Measurements from ENCODE around the gene SEMA4A. TPM values are rescaled to one million over a fixed set of nuclear protein-coding genes. Genes with fewer than 3 reads are reported as not detected.

The SEMA4A gene
- total RNA-seq, 3 donors from 2014 or later (not counting 1 experiment from before 2014, with no cell fraction given): 2.6 to 13.0 (median 7.0) TPM

DNA sequence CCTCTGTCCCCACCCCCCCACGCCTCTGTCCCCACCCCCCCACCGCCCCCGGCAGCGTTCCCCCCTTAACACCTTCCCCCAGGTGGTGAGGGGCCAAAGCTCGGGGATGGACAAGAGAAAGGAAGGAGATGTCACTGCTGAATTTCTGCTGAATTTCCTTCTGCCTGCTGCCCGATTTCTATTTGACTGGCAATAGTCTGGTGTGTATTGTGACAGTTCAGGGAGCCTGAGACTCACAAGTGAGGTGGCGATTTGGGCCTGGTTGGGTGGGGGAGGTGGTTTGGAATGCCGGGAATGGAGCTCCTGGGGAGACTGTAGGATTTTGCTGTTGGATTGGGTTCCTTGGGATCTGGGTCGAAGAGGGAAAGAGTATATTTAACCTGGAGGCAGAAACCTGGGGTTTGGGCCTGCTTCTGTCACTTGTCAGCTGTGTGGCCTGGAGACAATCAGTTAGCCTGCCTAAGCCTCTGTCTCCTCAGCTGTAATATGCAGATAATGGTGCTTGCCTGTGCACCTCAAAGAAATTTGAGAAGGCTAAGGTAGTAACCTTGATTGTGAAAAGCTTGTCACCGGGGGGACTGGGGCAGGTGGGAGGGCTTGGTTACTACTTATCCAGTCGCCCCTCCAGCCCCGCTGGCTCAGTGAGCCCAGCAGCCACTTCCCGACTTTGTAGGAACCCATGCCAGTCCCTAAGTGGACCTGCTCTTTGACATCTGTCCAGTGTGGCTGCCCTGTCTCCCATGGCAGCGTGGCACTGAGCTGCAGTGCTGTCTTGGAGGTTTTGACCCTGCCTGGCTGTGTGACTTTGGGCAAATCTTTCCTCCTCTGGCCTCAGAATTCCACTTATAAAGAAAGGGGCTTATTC is 46.5 kb upstream of the SEMA4A start:
- Histone ChIP-seq H3K27ac (ENCODE audit: low read length) (peak overlapping the region; percentile 94), H3K9me3 (ENCODE audit: control insufficient read depth, insufficient read depth, low read length) (no peaks in the 10 kb centered on the region), H3K36me3 (ENCODE audit: control insufficient read depth, insufficient read depth, low read length) (no peaks in the 10 kb centered on the region), H3K4me3 (ENCODE audit: low read length) (no peak overlapping the region), H3K27me3 (ENCODE audit: control insufficient read depth, insufficient read depth, low read length) (peaks cover 4% of the 10 kb centered on the region), H3K4me1 (ENCODE audit: control insufficient read depth, insufficient read depth, low read length) (peaks cover 40% of the 10 kb centered on the region)
- TF ChIP-seq, protein P1, sequence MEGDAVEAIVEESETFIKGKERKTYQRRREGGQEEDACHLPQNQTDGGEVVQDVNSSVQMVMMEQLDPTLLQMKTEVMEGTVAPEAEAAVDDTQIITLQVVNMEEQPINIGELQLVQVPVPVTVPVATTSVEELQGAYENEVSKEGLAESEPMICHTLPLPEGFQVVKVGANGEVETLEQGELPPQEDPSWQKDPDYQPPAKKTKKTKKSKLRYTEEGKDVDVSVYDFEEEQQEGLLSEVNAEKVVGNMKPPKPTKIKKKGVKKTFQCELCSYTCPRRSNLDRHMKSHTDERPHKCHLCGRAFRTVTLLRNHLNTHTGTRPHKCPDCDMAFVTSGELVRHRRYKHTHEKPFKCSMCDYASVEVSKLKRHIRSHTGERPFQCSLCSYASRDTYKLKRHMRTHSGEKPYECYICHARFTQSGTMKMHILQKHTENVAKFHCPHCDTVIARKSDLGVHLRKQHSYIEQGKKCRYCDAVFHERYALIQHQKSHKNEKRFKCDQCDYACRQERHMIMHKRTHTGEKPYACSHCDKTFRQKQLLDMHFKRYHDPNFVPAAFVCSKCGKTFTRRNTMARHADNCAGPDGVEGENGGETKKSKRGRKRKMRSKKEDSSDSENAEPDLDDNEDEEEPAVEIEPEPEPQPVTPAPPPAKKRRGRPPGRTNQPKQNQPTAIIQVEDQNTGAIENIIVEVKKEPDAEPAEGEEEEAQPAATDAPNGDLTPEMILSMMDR (IDR thresholded peaks at IDR 0.05): no peak
- H3K27me3 Mint-ChIP-seq (ENCODE audit: low read depth in 2 of 2): peaks cover 0 to 7% of the 10 kb centered on the region in 2 donors
- intact Hi-C loops (cut with micrococcal nuclease): loop anchor here (1.0 to 2.0 kb wide), 3 partner anchors 7 to 20 kb away; partner anchors contain the start of gene LMNA
- peak overlapping the region; percentile 96 to 99 for H3K27ac Mint-ChIP-seq
- ATAC-seq (peak in 1 of 3 donors; percentile 18), DNase-seq (no peak)
- no peaks in the 10 kb centered on the region for H3K36me3 Mint-ChIP-seq
- H3K4me3 Mint-ChIP-seq: peak overlapping the region; percentile 74
- no peaks in the 10 kb centered on the region for H3K9me3 Mint-ChIP-seq
- peaks cover 11 to 43% of the 10 kb centered on the region in 2 donors for H3K4me1 Mint-ChIP-seq
- 76% methylated on average over 10 of the region's 14 CpGs for WGBS (ENCODE audit: insufficient coverage)

DNA sequence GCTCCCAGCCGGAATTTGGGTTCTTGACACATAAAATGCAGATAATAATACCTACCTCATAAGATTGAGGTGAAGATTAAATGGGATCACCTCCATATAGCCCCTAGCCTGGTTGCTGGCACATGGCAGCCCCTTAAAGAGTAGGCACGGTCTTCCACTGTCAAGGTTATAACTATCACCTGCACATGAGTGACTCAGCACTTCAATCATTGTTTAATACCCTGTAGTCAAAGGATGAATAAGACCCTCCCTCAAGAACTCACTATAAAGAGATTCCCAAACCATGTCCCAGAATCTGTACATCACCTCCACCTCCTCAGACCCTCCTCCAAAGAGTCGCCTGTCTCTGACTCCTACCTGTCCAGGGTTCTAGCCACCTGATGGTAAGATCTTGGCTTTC is 45.3 kb upstream of the SEMA4A start:
- TF ChIP-seq, protein P1 (IDR thresholded peaks at IDR 0.05): no peak
- peaks cover 40% of the 10 kb centered on the region for H3K4me1 ChIP-seq (ENCODE audit: control insufficient read depth, insufficient read depth, low read length)
- H3K4me3 ChIP-seq (ENCODE audit: low read length): no peak overlapping the region
- no peak for DNase-seq
- peaks cover 8% of the 10 kb centered on the region for H3K27me3 ChIP-seq (ENCODE audit: control insufficient read depth, insufficient read depth, low read length)
- ATAC-seq: no peak
- peak overlapping the region; percentile 96 to 99 for H3K27ac Mint-ChIP-seq
- H3K9me3 ChIP-seq (ENCODE audit: control insufficient read depth, insufficient read depth, low read length): no peaks in the 10 kb centered on the region
- intact Hi-C loops (cut with micrococcal nuclease): no loop called here
- no peaks in the 10 kb centered on the region for H3K36me3 ChIP-seq (ENCODE audit: control insufficient read depth, insufficient read depth, low read length)
- no peak overlapping the region for H3K27ac ChIP-seq (ENCODE audit: low read length)
- H3K9me3 Mint-ChIP-seq: no peaks in the 10 kb centered on the region
- H3K4me3 Mint-ChIP-seq: no peak overlapping the region
- H3K27me3 Mint-ChIP-seq (ENCODE audit: low read depth in 2 of 2): peaks cover 0 to 9% of the 10 kb centered on the region in 2 donors
- no peaks in the 10 kb centered on the region for H3K36me3 Mint-ChIP-seq
- H3K4me1 Mint-ChIP-seq: peaks cover 11 to 40% of the 10 kb centered on the region in 2 donors
- WGBS (ENCODE audit: insufficient coverage): 94% methylated on average over 3 of the region's 3 CpGs

DNA sequence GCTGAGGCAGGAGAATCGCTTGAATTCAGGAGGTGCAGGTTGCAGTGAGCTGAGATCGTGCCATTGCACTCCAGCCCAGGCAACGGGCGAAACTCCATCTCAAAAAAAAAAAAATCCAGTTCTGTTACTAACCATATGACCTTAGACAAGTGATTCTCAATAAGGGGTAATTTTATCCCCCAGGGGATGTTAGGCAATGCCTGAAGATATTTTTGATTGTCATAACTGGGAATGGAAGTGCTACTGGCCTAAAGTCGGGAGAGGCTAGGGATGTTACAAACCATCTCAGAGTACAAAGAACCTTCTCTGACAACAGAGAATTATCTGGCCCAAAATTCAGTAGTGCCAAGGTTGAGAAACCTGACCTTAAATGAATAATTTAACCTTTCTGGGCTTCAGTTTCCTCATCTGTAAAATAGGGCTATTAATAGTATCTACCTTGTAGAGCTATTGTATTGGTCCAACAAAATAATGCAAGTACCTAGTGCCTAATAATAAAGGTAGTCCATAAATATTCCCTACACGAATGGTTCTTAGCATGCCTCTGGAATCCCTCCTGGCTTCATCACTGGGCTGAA is 44.6 kb upstream of the SEMA4A start:
- Histone ChIP-seq H3K36me3 (ENCODE audit: control insufficient read depth, insufficient read depth, low read length) (no peaks in the 10 kb centered on the region), H3K27me3 (ENCODE audit: control insufficient read depth, insufficient read depth, low read length) (peaks cover 12% of the 10 kb centered on the region), H3K4me3 (ENCODE audit: low read length) (no peak overlapping the region), H3K9me3 (ENCODE audit: control insufficient read depth, insufficient read depth, low read length) (no peaks in the 10 kb centered on the region), H3K27ac (ENCODE audit: low read length) (no peak overlapping the region), H3K4me1 (ENCODE audit: control insufficient read depth, insufficient read depth, low read length) (peaks cover 34% of the 10 kb centered on the region)
- Mint-ChIP-seq H3K36me3 (no peaks in the 10 kb centered on the region), H3K4me3 (no peak overlapping the region), H3K9me3 (no peaks in the 10 kb centered on the region), H3K4me1 (peaks cover 13 to 36% of the 10 kb centered on the region in 2 donors), H3K27ac (peak overlapping the region; percentile 96 to 99), H3K27me3 (ENCODE audit: low read depth in 2 of 2) (peaks cover 0 to 12% of the 10 kb centered on the region in 2 donors)
- DNase-seq: no peak
- WGBS (ENCODE audit: insufficient coverage): 93% methylated on average over 6 of the region's 6 CpGs
- intact Hi-C loops (cut with micrococcal nuclease): no loop called here
- no peak for ATAC-seq
- TF ChIP-seq, protein P1 (IDR thresholded peaks at IDR 0.05): no peak

All from natural killer cell (primary cell).